Naive B cell (primary cell): ENCODE results near the gene IKBKE. TPM values are rescaled to one million over a fixed set of nuclear protein-coding genes. Genes with fewer than 3 reads are reported as not detected.
A peak's percentile ranks its signal among the peaks of the same experiment; 100 is the strongest.

ENCODE experiments used
- ATAC-seq, 2 donors: fragments of 150-1000 bp; cut with Tn5 transposase; 2 replicates each; pipeline ENCODE4 v1.10.0; 2021; ENCODE audit warnings: low read depth in 2 of 2, mild to moderate bottlenecking in 2 of 2, moderate library complexity in 2 of 2
- DNase-seq: peaks from one replicate; pipeline ENCODE4 v3.0.0; 2022
- H3K27ac Mint-ChIP-seq, 6 donors: one replicate each; pipeline ENCODE4 v1.8.0; 2020 to 2022; ENCODE audit warnings: mild to moderate bottlenecking in 6 of 6, mixed read lengths in 6 of 6, moderate library complexity in 5 of 6, inconsistent platforms in 2 of 6
- H3K27me3 Mint-ChIP-seq, 3 donors: one replicate each; pipeline ENCODE4 v1.8.0; 2021 to 2022; ENCODE audit warnings: mixed read lengths in 3 of 3, mild to moderate bottlenecking in 1 of 3
- H3K36me3 Mint-ChIP-seq, 2 donors: one replicate each; pipeline ENCODE4 v1.8.0; 2020 to 2022; ENCODE audit warnings: mixed read lengths in 2 of 2, inconsistent platforms in 1 of 2, mild to moderate bottlenecking in 1 of 2
- H3K4me1 Mint-ChIP-seq, 3 donors: one replicate each; pipeline ENCODE4 v1.8.0; 2020 to 2022; ENCODE audit warnings: mixed read lengths in 3 of 3, inconsistent platforms in 1 of 3, mild to moderate bottlenecking in 1 of 3, moderate library complexity in 1 of 3
- H3K4me3 Mint-ChIP-seq, 8 donors: one replicate each; pipeline ENCODE4 v1.8.0; 2020 to 2022; ENCODE audit warnings: mild to moderate bottlenecking in 8 of 8, mixed read lengths in 8 of 8, moderate library complexity in 8 of 8, inconsistent platforms in 2 of 8
- H3K9me3 Mint-ChIP-seq, 7 donors: one replicate each; pipeline ENCODE4 v1.8.0; 2020 to 2022; ENCODE audit warnings: mixed read lengths in 7 of 7, mild to moderate bottlenecking in 5 of 7, inconsistent platforms in 2 of 7, moderate library complexity in 1 of 7
- polyA plus RNA-seq, 6 donors: library from polyadenylated mRNA; unstranded; fragments of 300-500 nt; fragmentation: Illumina TruSeq; gene quantifications; one replicate each; pipeline ENCODE4 v1.2.3, GENCODE V29; 2021; ENCODE audit warnings: low read depth in 6 of 6

IKBKE gene
- polyA plus RNA-seq = 10 to 100 TPM in 5 of 6 donors, 1 to 10 TPM in 1; 10.0 to 32.6 (median 14.2) TPM

DNA sequence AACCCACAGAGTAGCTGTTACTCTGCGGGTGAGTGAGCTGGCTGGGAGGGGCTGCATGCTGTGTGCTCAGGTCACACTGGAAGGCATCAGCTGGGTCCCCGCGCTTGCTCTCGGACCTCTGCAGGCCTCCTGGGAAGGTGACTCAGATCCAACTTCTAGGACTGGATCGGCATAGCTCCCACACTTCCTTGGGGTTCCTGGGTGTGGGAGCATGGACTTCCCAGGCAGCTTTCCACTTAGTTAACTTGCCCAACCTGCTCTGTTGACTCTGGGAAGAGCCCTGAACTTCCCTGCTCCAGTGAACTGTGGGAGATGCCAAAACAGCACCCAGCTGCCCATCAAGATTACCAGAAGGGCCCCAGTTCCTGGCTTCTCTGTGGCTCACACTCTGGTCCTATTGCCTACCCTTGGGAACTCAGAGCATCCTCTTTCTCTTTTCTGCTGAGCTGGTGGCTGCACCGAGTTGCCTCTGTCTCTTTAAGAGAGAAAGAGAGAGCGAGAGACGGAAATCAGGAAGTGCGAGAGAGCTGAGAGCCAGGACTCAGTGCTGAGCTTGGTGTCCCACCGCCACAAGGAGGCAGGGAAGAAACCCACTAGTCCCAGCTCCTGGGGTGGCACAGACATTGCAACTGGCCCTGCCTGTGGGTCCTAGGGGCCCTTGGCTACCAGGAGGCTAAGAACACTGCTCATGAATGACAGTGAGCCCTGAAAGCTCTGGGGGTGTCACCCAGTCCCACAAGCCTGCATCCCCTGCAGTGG lies at the start of gene IKBKE:
Gene IKBKE, plus strand, starts transcription at position 544 of the 759 bp plus-strand sequence. CDS start 2,752 bp downstream, outside the sequence.
- H3K27me3 Mint-ChIP-seq = no peaks in the 10 kb centered on the region
- H3K4me3 Mint-ChIP-seq = peak within 1 kb of the TSS; percentile 91 to 97 (median 94)
- H3K36me3 Mint-ChIP-seq = no peaks in the 10 kb centered on the region
- H3K4me1 Mint-ChIP-seq = peaks cover 61 to 81% (median 75%) of the 10 kb centered on the region in 3 donors
- no peaks in the 10 kb centered on the region for H3K9me3 Mint-ChIP-seq
- H3K27ac Mint-ChIP-seq = peak within 1 kb of the TSS; percentile 85 to 98 (median 96)
- ATAC-seq = peak; percentile 77 to 79
- peak; percentile 62 for DNase-seq

DNA sequence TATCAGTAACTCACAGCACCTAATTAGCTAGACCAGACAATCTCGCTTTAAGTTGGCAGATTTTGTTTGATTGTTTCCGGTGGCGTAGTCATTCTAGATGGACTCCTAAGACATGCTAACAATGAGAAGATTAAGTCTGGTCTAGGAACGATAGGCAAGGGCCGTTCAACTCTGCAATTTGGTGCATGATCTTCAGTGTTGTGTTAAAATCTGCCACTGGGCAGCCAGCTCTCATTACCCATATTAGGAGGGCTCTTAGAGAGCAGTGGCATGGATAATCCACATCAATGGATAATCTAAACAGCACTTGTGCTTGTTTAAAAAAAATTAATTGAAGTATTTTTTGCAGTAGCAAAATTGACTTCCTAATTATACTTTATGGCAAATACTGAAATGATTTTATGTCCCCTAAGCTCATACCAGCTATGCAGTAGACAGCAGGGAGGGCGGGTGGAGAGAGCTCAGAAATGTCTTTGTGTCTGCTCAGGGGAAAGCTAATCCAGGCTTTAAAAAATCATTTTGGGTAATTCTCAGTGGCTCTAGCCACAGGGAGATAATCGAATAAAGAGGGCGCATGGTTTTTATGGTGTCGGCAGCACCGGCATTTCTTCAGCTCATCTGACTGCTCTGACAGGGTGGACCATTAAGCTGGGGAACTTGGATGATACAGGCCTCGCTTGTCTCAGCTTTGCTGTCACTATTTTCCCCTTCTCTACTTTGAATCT lies 48.5 kb upstream of the IKBKE start:
- DNase-seq (no peak), ATAC-seq (no peak)
- H3K27me3 Mint-ChIP-seq = no peaks in the 10 kb centered on the region
- no peak overlapping the region for H3K27ac Mint-ChIP-seq
- H3K9me3 Mint-ChIP-seq = peaks cover 0 to 2% (median 0%) of the 10 kb centered on the region in 7 donors
- no peak overlapping the region for H3K4me3 Mint-ChIP-seq
- H3K36me3 Mint-ChIP-seq = peaks cover 27 to 31% of the 10 kb centered on the region in 2 donors
- peaks cover 0 to 3% (median 0%) of the 10 kb centered on the region in 3 donors for H3K4me1 Mint-ChIP-seq

DNA sequence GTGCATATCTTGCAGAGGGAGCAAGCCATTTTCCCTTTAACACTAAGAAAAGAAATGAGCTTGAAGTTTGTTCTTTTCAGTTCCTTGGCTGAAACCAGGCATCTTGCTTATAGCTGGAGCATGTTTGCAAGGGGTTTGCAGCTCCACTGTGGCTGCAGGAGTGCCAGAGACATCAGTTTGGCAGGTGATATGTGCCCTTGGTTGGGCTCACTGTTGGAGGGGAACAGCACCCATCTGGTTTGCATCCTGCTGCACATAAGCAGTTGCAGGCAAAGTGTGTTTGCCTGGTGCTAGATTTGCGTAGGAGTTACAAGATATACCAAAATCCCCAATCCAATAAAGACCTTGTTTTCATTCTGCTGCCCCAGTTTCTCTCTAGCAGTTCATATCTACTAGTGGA lies 47.8 kb upstream of the IKBKE start:
- H3K9me3 Mint-ChIP-seq = peaks cover 0 to 2% (median 0%) of the 10 kb centered on the region in 7 donors
- no peak overlapping the region for H3K27ac Mint-ChIP-seq
- H3K27me3 Mint-ChIP-seq = no peaks in the 10 kb centered on the region
- DNase-seq = no peak
- peaks cover 29 to 30% of the 10 kb centered on the region in 2 donors for H3K36me3 Mint-ChIP-seq
- H3K4me1 Mint-ChIP-seq = peaks cover 0 to 3% (median 0%) of the 10 kb centered on the region in 3 donors
- ATAC-seq = no peak
- no peak overlapping the region for H3K4me3 Mint-ChIP-seq

DNA sequence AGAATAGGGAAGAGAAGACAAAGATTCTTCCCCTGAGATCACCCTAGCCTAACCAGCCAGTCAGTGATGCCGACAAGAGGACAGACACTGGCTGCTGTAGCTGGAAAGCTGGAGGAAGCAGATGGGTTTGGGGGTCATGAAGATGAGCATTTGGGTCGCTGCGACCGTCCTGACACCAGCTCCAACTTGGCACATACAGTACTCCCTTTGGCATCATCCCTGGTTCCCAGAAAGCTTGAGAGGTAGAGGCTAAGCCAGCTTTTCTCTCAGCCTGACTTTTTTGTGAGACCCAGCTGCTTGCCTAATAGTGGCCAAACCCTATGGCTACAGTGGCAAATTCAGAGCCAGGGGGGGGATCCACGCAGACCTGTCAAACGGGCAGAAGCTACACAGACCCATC lies 43.0 kb upstream of the IKBKE start:
- H3K4me3 Mint-ChIP-seq = no peak overlapping the region

DNA sequence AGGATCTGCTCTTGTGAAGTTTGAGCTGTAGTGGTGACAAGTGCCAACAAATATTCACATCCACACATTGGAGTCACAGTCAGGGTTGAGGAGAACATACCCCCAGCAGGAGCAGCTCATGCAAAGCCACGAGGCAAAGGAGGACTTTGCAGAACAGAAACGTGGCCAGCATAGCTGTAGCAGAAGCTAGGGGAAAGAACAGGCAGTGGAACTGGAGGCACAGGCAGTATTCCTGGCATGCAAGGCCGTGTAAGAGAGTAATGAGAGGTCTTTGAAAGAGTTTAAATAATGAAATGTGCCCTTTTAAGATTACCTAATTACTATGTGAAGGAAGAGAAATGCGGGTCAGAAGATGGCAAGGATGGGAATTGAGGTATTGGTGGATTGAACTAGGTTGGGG lies 40.9 kb upstream of the IKBKE start:
- Mint-ChIP-seq H3K36me3 (peaks cover 20 to 43% of the 10 kb centered on the region in 2 donors), H3K27me3 (no peaks in the 10 kb centered on the region), H3K4me3 (no peak overlapping the region), H3K27ac (peak overlapping the region in 2 of 6 donors; percentile 13 to 44), H3K4me1 (no peaks in the 10 kb centered on the region), H3K9me3 (peaks cover 0 to 2% (median 0%) of the 10 kb centered on the region in 7 donors)
- ATAC-seq (no peak), DNase-seq (no peak)

More for the DNA sequence above, 43.0 kb upstream of the IKBKE start:
- Mint-ChIP-seq H3K27me3 (no peaks in the 10 kb centered on the region), H3K4me1 (no peaks in the 10 kb centered on the region), H3K27ac (no peak overlapping the region), H3K36me3 (peaks cover 25 to 50% of the 10 kb centered on the region in 2 donors), H3K9me3 (peaks cover 0 to 2% (median 0%) of the 10 kb centered on the region in 7 donors)
- no peak for DNase-seq
- ATAC-seq = no peak

DNA sequence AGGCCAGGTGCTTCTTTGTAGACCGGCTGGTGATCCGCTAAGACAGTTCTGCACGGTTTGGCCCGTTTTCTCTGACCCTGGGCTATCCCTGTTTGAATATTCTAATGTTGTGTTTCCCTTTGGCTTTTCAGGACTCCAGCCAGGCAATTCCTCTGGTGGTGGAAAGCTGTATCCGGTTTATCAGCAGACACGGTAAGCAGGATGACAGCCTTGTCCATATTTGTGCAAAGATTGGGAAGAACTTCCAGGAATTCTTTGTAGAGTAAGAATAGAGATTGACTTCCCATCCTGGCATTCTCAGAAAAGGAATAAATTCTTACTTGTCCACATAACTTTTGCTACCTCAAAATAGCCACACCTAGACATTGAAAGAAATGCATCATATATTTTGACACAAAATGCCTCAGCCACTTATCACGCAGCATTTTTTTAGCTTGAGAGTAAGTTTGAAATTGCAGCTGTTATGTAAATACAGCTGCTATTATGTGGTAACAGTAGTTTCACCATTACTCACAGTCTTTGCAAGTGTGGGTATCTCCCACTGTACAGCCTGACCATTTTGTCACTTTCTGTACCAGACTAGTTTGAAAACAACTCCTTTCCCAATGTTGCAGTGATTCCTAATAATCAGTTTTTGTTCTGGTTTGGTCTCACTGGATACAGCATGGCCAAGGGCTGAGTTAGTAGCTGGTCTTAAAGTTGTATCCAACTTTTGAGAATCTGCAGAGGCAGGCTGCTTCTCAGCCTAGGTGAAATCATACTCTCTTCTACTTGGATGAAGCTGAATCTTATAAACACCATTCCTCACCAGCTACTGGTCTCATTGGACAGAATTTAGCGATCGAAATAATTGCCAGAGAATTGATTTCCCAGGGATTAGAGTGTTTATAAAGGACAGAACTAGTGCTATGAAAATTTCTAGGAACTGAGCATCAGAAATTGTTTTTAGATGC lies 40.0 kb upstream of the IKBKE start:
- no peaks in the 10 kb centered on the region for H3K27me3 Mint-ChIP-seq
- H3K9me3 Mint-ChIP-seq = peaks cover 0 to 2% (median 0%) of the 10 kb centered on the region in 7 donors
- H3K4me1 Mint-ChIP-seq = no peaks in the 10 kb centered on the region
- H3K36me3 Mint-ChIP-seq = peaks cover 22 to 43% of the 10 kb centered on the region in 2 donors
- ATAC-seq (no peak), DNase-seq (no peak)
- peak overlapping the region in 1 of 6 donors; percentile 44 for H3K27ac Mint-ChIP-seq
- H3K4me3 Mint-ChIP-seq = no peak overlapping the region

DNA sequence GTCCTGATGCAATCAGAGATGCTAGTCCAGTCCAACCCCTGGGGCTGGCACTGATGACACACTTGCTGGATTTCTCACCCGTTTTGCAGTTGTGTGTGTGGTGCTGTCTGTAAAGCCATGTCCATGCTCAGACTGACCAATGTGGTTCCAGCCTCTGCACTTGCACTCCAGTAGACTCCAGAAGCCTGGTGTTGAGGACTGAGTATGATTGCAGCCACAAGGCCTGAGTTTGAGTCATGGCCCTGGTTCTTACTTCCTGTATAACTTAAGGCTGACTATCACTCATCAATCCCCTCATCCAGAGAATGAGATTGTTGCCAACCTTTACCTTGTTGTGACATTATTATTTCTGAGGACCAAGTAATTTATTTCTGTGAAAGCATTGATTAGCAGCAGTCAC lies 34.8 kb upstream of the IKBKE start:
- Mint-ChIP-seq H3K27me3 (no peaks in the 10 kb centered on the region), H3K36me3 (peaks cover 30 to 53% of the 10 kb centered on the region in 2 donors), H3K27ac (no peak overlapping the region), H3K4me3 (no peak overlapping the region), H3K4me1 (no peaks in the 10 kb centered on the region), H3K9me3 (no peaks in the 10 kb centered on the region)
- no peak for ATAC-seq
- no peak for DNase-seq

DNA sequence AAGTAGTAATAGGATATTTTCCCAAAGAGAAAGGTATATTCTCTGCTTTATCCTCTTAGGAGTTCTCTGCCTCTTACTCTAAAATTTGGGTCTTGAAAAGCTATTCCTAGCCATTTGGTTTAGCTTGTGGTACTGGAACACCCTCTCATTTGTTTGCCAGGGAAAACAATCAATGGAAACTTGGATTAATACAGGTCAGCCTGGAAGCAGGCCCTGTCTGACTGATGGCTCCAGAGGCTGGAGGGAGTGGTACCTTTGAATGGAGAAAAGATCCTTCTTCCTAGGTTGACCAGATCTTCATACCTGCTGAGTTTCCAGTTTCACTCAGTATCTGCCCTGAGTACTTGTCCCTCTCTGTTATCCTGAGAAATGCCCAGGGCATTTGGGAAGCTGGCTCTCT lies 31.7 kb upstream of the IKBKE start:
- no peak for DNase-seq
- peaks cover 24 to 49% of the 10 kb centered on the region in 2 donors for H3K36me3 Mint-ChIP-seq
- no peaks in the 10 kb centered on the region for H3K4me1 Mint-ChIP-seq

DNA sequence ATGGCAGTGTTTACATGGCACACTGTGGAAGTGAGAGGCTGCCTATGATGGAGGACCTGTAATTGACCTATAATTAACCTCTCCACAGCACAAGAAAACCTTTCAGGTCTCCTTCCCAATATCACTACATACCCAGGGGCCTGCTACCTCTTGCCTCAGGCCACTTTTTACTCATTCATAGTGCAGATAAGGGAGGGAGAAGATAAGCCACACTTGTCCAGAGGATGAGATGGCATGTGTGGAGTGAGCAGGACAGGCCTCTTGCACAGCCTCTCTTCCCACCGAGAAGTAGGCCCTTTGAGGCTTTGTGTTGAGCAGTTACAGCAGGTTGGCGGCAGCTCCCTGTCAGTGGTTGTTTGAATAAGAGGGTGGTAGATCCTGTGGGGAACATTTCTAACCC lies 31.1 kb upstream of the IKBKE start:
- peaks cover 24 to 49% of the 10 kb centered on the region in 2 donors for H3K36me3 Mint-ChIP-seq

More for the DNA sequence above, 31.7 kb upstream of the IKBKE start:
- ATAC-seq = no peak
- no peaks in the 10 kb centered on the region for H3K27me3 Mint-ChIP-seq
- peak overlapping the region in 1 of 8 donors; percentile 42 for H3K4me3 Mint-ChIP-seq
- H3K27ac Mint-ChIP-seq = no peak overlapping the region
- H3K9me3 Mint-ChIP-seq = no peaks in the 10 kb centered on the region

DNA sequence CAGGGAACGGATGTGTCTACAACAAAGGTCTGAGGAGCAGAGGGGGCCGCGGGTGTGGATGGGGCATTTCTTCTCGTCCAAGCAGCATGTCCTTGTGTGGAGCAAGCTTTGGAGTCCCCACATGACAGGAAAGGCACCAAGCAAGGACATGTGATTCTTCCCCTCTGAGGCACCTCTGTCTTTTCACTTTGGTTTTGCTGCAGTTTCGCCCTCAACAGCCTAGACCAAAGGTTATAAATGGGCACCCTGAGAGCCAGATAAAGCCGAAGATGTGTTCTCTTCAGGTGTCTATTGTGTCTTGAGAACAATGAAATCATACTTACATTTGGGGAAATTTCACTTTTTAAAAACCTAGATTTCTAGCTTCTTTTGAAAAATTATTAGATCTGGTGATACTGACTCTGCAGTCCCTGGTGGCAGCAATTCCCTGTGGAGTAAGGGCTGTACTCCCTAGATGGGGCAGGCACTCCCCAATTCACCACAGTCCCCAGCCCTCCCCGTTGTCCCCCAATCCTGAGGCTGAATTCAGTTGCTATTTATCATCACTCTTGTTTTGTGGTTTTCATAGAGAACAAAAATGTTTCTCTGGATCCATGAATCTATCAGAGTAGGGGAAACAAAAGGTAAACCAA lies 28.8 kb upstream of the IKBKE start:
- H3K36me3 Mint-ChIP-seq = peaks cover 31 to 33% of the 10 kb centered on the region in 2 donors
- no peaks in the 10 kb centered on the region for H3K4me1 Mint-ChIP-seq
- H3K27ac Mint-ChIP-seq = no peak overlapping the region
- no peak for DNase-seq
- no peaks in the 10 kb centered on the region for H3K27me3 Mint-ChIP-seq
- H3K9me3 Mint-ChIP-seq = no peaks in the 10 kb centered on the region
- no peak for ATAC-seq
- H3K4me3 Mint-ChIP-seq = no peak overlapping the region

More for the DNA sequence above, 31.1 kb upstream of the IKBKE start:
- H3K9me3 Mint-ChIP-seq = no peaks in the 10 kb centered on the region
- no peak for DNase-seq
- no peak for ATAC-seq
- no peaks in the 10 kb centered on the region for H3K27me3 Mint-ChIP-seq
- H3K4me3 Mint-ChIP-seq = no peak overlapping the region
- no peaks in the 10 kb centered on the region for H3K4me1 Mint-ChIP-seq
- H3K27ac Mint-ChIP-seq = no peak overlapping the region

DNA sequence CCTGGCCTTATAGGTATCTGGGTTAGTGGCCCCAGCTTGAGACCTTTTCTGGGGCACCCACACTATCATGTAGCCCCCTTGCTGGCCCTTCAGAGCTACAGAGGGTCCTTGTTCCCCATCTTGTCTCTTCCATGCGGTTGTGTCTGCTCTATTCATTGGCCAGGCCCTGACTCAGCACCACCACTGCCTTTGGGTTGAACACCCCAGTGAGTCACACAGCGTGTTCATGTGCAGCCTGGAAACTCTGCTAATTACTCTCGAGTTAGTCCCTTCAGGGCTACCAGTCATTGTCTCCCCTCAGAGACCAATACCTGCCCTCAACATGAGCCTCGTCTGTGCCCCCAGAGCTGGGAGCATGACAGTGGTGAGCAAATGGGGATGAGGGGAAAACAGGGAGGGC lies 28.2 kb upstream of the IKBKE start:
- ATAC-seq (no peak), DNase-seq (no peak)
- Mint-ChIP-seq H3K27ac (no peak overlapping the region), H3K4me3 (no peak overlapping the region), H3K4me1 (no peaks in the 10 kb centered on the region), H3K27me3 (no peaks in the 10 kb centered on the region), H3K36me3 (peaks cover 31 to 36% of the 10 kb centered on the region in 2 donors), H3K9me3 (no peaks in the 10 kb centered on the region)

DNA sequence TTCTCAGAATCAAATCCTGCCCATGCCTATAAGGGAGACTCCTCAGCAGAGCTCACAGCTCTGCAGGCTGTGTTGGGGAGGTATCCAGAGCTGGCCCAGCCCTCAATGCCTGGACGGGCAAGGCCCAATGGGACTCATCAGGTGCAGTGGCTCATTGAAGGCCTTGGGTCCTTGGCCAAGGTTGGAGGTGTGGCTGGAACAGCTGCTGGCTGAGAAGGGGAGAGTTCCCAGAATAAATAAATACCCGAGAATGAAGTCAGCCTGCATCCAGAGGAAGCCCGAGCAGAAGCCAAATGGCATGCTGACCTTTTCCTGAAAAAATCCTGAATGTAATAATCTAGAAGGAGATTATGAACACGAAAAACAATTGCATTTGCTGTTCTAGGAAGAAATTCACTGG lies 25.2 kb upstream of the IKBKE start:
- Mint-ChIP-seq H3K9me3 (no peaks in the 10 kb centered on the region), H3K4me3 (no peak overlapping the region), H3K27ac (no peak overlapping the region), H3K36me3 (peaks cover 19 to 29% of the 10 kb centered on the region in 2 donors), H3K4me1 (no peaks in the 10 kb centered on the region), H3K27me3 (no peaks in the 10 kb centered on the region)
- no peak for ATAC-seq
- no peak for DNase-seq
